Stimulated activated CD8-positive, alpha-beta memory T cell treated with anti-CD3 and anti-CD28 coated beads, Interleukin-15, amount 100 ng/mL, for 1 hour (primary cell): Measurements from ENCODE around the gene MEN1.
"Not testable (repeated sequence)": the region's sequence is repeated elsewhere in the genome, so short reads cannot be mapped to it uniquely, and the experiment has no call there.

Source experiments
- DNase-seq: peaks from one replicate; pipeline ENCODE4 v3.0.0-alpha.2; 2020; ENCODE audit warnings: low read depth

Gene MEN1

GRCh38 chr11:64845776-64846129 is 35.4 kb upstream of the MEN1 start:
- not testable (repeated sequence) for DNase-seq

- no peak for DNase-seq
Measured at GRCh38 chr11:64845129-64845775, 34.9 kb upstream of the MEN1 start.

DNA sequence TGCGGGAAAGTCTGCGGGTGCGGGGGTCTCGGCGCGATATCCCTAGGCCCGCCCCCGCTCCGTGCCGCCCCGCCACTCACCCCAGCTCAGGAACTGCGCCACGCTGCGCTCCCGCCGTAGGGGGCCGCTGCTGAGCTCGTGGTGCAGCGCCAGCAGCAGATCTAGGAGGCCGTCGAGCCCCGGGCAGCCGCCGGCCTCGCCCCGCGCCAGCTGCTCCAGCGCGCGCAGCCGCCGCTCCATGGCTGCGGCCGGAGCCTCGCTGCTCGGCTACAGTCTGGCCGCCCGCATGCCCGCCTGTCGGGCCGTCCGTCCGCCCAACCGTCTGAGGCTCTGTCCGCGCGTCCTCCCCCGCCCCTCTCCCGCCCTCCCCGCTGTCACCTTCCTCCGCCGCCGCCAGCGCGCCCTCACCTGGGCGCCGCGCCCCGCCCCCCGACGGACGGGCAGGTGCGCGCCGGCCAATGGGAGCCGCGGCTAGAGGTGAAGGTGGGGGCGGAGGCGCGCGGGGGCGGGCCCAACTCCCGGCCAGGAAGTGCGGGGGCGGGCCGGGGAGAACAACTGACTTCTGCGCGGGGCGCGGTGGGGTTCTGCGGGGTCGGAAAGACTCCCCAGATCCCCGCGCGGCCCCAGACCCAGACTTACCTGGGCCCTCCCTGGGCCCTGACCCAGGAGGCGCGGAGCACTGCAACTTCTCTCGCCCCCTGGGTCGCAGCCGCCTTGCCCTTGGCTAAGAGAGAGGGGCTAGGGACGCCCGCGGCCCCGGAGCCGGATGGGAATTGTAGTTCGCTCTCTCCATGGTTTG is 34.2 kb upstream of the MEN1 start, which contains the start of gene CDC42BPG:
TSS of gene CDC42BPG (minus strand) at position 324 of the 799 bp plus-strand sequence. CDS start at position 240, 84 bp downstream.
- DNase-seq = no peak

DNA sequence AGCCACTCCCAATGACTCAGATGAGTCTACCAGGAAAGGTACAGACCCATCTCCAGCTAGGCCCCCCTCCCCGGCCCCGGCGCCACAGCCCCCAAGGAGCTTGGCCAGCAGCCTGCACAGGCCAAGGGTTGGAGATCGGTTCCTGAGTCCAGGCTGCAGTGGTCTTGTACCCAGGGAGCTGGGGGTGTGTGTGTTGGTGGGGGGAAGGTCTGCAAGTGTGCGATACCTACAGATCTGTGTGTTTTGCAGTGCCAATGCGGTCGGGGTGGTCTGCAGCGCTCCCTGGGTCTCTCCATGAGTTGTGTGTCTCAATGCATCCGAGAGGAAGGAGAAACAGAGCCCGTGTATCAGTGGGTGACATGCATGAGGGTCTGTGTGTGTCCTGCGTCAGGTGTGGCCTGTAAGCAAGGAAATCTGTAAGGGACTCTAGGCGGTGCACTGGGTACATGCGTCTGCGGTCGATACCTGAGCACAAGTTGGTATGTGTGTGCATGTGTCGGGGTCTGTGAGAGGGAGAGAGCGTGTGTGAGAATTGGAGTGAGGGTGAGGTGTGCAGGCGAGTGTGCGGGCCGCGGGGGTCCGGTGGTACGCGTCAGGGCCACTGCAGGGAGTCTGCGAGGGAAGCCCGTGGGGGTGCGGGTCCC is 33.5 kb upstream of the MEN1 start:
- no peak for DNase-seq

DNA sequence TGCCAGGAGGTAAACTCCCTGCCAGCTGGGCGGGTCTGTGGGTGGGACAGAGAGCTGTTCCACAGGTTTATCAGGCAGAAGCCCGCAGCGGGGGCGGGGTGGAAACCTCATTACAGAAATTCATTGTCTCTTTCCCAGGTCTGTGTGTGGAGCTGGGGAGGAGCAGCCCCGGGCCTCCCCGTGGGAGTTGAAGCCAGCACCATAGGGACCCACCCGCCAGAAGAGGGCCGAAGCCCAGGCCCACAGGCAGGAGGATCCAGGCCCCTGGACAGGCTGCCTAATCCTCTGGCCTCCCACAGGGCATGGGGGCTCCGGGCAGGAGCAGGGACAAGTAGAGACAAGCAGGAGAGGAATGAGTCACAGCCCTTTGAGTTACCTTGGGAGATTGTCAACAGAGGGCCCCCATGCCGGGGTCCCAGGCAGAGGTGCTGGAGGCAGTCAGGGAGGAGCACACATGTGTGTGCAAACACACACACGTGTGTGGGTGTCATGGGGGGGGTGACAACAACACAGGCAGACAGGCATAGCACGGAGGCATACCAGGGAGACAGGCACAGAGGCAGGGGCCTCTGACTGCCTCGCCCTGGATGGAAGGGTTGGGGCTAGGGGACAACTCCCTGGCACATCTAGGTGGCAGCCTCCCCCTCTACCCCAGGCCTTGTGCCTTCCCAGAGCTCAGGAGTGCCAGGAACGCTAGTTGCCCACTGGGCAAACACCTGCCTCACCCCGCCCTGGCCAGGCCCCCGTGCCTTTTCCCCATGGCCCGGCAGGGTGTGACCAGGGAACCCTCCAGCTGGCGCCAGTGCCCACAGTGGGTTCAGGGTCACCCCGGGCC is 32.7 kb upstream of the MEN1 start:
- no peak for DNase-seq

- no peak for DNase-seq
Measured at GRCh38 chr11:64842366-64842759, 32.0 kb upstream of the MEN1 start.

DNA sequence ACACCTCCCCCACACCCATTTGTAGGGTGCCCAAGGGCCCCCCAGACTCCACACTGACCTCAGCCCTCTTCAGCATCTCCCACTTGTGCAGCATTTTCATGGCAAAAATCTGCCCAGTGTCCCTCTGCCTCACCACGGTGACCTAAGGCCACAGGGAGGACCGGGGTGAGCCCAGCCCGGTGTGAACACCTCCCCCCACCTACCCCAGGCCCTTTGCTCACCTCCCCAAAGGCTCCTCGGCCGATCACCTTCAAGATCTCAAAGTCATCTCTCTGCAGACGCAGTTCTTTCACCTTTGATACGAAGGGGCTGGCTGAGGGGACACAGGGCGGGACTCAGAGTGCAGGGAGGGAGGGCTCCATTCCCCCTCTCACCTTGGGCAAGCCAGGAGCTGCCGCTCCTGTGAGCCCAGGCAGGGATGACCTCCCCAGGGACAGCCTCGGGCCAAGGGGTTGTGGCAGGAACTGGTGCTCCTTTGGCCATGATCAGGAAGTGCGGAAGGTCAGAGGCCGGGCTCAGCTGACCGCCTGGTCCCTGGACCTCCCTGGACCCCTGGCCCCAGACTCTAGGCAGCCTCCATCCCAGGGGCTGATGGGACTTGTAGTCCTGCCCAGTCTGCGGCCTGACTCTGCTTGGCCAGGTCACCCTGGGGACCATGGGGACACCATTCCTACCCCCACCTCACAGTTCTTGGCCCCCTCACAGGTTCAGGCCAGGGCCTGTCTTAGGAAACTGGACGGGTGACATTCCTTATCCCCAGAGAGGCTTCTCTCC is 31.4 kb upstream of the MEN1 start:
- no peak for DNase-seq

- DNase-seq = no peak
Measured at GRCh38 chr11:64839887-64840782, 29.8 kb upstream of the MEN1 start.

GRCh38 chr11:64839335-64839734 is 29.0 kb upstream of the MEN1 start:
- DNase-seq = no peak

DNA sequence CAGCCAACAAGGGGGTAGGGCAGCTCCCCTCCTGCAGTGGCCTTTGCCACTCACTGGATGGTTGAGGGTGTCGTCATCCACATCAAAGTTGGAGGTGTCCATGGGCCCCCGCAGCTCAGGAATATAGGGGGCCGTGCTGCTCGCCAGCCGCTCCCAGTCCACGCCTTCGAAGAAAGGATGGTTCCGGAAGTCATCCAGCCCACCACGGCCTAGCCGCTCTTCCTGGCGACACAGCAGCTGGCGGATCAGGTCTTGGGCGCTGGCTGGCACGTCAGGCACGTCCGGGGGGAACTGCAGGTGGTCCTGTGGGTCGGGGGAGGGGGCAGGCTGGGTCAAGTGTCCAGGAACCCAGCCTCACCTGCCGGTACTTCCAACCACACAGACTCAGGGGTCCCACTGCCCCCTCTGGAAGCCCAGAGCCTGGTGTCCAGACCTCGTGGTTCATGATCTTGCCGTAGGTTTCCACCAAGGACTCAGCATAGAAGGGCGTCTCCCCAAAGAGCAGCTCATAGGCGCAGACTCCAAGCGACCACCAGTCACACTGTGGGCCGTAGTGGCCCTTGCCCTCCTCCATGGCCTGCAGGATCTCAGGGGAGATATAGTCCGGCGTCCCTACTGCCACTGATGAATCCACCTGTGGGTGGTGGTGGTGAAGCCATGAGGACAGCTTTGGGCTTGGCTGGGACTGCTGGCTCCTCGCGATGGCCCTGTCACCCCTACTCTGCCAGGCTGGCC is 28.4 kb upstream of the MEN1 start:
- no peak for DNase-seq

DNA sequence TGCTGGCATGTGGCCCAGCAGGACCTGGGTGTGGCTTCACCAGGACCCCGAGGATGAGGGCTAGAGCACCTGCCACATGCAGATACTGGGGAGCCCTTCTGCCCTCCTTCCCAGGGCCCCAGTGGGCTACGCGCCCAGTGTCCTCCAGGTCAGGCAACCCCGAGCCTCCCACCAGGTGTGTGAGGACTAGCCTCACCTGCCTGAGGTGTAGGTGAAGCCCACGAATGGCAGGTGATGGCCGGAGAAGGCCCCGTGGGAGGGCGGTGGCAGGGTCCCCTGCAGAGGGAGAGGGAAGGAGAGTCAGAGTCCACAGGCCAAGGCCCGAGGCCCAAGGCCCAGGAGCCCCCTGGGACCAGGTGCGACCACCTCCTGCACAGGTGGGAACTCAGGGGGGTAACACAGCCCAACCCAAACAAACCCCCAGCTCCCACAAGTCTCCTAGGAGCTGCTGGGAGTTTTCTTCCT is 27.6 kb upstream of the MEN1 start:
- no peak for DNase-seq

DNA sequence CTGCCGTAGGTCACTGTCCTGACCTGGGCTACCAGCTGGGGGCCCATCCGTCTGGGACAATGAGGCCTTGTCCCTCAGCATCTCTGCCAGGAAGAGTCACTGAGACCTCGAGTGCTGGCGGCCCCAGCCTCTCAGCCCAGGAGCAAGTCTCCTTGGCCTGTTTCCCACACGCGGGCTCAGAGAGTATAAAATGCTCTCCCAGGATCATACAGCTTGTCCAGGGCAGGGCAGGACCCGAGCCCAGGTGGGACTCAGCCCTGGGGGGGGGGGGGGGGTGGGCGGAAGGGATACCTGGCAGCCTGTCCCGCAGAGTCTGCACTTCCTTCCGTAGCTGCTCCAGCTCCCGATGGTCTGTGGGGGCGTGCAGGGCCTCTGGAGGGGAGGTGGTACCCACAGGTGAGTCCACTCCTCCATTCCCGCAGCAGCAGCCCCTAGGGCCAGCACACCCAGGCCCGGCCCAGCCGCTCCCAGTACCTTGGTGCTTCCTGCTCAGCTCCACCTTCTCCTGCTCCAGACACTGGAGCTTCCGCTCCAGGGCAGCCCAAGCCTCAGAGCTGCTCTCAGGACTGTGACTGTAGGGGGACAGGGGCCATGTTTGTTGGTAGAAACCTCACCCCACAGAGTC is 26.2 kb upstream of the MEN1 start:
- DNase-seq = no peak

GRCh38 chr11:64835616-64836447 is 25.5 kb upstream of the MEN1 start:
- no peak for DNase-seq

DNA sequence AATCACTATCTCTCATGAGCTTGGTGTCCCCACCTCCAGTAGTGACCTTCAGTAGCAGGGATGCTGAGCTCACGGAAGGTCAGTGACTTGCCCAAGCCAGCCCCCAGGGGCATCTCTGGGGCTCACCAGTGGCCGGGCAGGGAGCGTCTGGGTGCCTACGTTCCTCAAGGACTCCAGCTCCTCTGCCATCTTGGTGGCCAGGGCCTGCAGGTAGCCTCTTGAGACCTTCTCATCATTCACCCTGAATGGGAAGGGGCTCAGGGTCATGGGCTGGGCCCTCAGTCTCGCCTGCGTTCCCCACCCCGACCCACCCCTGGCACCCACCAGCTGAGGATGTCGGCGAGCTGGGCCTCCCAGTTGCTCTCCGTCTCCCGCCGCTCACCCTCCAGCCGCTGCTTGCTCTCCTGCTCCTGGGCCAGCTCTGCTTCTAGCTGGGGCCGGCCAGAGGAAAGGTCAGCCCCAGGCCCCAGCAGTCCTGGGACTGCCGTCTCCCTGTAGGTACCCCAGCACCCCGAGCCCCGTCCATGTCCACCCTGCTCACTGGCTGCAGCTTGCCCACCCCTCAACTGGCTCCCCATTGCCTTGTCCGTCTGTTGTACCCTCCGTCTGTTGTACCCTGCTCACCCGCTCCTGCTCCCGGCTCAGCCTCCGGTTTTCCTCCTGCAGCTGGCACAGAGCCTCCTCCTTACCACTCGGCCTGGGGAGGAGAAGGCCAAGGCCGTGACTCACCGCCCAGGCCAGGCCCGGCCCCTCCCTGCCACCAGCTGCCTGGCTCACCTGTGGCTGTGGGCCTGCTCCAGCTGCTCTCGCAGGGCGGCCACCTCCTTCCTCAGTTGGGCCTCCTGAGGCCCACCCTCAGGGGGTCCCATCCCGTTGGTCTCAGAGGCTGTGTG is 24.6 kb upstream of the MEN1 start:
- DNase-seq = no peak

GRCh38 chr11:64834031-64834722 is 23.8 kb upstream of the MEN1 start:
- no peak for DNase-seq

GRCh38 chr11:64833509-64833908 is 23.2 kb upstream of the MEN1 start:
- DNase-seq = no peak

DNA sequence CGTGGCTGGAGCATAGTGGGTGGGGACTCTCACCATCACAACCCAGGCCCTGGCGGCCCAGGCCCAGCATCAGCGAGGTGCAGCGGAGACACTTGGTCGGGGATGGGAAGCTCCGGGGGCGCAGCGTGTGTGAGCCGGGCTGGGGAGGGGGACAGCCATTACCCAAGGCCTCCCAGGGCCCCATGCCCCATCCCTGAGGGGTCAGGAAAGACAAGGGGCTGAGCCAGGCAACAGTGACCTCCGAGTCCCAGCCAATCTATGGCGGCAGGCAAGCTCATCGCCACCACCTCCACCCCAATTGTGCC is 22.8 kb upstream of the MEN1 start:
- no peak for DNase-seq
